ENCODE results near the gene MRPL52. TPM values are rescaled to one million over a fixed set of nuclear protein-coding genes. Genes with fewer than 3 reads are reported as not detected.
"Not testable (repeated sequence)": the region's sequence is repeated elsewhere in the genome, so short reads cannot be mapped to it uniquely, and the experiment has no call there.

MRPL52 gene
- total RNA-seq, 2 experiments from 2014 or later, result 108 to 119 TPM

DNA sequence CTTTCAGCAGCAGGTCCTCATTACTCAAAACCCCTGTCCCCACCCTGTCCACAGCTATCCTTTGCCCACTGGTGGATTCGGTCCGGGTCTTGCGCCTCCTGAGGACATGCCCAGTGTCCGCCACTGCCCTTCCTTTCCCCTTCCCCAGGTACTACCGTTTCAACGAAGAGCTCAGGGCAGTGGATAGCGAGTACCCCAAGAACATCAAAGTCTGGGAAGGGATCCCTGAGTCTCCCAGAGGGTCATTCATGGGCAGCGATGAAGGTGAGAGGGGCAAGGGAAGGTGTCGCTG, 15.4 kb downstream of the MRPL52 start:
- no peaks in the 10 kb centered on the region for H3K4me1 Mint-ChIP-seq
- POLR2A ChIA-PET, result interaction anchor here (0.5 to 1.0 kb wide), 2 partner anchors 10 to 15 kb away, joined by 3 to 6 read pairs; no protein-coding TSS in a partner anchor
- no peaks in the 10 kb centered on the region for H3K36me3 Mint-ChIP-seq (ENCODE audit: low read depth)
- CTCF ChIA-PET, result interaction anchor here (0.9 to 1.0 kb wide), 2 partner anchors 10 to 275 kb away, joined by 3 read pairs; no protein-coding TSS in a partner anchor
- H3K27me3 Mint-ChIP-seq, result peaks cover 15% of the 10 kb centered on the region
- H3K9me3 Mint-ChIP-seq, result no peaks in the 10 kb centered on the region
- DNase-seq, result no peak
- H3K4me3 Mint-ChIP-seq, result no peak overlapping the region
- no peak overlapping the region for H3K27ac Mint-ChIP-seq

DNA sequence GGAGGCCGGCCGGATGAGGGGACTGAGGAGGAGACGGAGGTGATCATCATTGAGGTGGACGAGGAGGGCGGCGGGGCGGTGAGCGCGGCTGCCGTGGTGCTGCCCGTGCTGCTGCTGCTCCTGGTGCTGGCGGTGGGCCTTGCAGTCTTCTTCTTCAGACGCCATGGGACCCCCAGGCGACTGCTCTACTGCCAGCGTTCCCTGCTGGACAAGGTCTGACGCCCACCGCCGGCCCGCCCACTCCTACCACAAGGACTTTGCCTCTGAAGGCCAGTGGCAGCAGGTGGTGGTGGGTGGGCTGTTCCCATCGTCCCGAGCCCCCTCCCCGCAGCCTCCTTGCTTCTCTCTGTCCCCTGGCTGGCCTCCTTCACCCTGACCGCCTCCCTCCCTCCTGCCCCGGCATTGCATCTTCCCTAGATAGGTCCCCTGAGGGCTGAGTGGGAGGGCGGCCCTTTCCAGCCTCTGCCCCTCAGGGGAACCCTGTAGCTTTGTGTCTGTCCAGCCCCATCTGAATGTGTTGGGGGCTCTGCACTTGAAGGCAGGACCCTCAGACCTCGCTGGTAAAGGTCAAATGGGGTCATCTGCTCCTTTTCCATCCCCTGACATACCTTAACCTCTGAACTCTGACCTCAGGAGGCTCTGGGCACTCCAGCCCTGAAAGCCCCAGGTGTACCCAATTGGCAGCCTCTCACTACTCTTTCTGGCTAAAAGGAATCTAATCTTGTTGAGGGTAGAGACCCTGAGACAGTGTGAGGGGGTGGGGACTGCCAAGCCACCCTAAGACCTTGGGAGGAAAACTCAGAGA, 16.3 kb downstream of the MRPL52 start:
- no peak overlapping the region for H3K4me3 Mint-ChIP-seq
- no peak for DNase-seq
- ChIA-PET POLR2A (interaction anchor here (1.6 kb wide), 1 partner anchor 275 kb away, joined by 3 read pairs; no protein-coding TSS in a partner anchor), CTCF (interaction anchor here (0.7 kb wide), 1 partner anchor 8 kb away, joined by 3 read pairs; no protein-coding TSS in a partner anchor)
- no peaks in the 10 kb centered on the region for H3K9me3 Mint-ChIP-seq
- H3K27me3 Mint-ChIP-seq, result peaks cover 15% of the 10 kb centered on the region
- peaks cover 5% of the 10 kb centered on the region for H3K4me1 Mint-ChIP-seq
- no peak overlapping the region for H3K27ac Mint-ChIP-seq
- H3K36me3 Mint-ChIP-seq (ENCODE audit: low read depth), result no peaks in the 10 kb centered on the region

DNA sequence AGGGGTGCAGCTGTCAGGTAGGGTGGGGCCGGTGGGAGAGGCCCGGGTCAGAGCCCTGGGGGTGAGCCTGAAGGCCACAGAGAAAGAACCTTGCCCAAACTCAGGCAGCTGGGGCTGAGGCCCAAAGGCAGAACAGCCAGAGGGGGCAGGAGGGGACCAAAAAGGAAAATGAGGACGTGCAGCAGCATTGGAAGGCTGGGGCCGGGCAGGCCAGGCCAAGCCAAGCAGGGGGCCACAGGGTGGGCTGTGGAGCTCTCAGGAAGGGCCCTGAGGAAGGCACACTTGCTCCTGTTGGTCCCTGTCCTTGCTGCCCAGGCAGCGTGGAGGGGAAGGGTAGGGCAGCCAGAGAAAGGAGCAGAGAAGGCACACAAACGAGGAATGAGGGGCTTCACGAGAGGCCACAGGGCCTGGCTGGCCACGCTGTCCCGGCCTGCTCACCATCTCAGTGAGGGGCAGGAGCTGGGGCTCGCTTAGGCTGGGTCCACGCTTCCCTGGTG, 17.2 kb downstream of the MRPL52 start:
- H3K4me1 Mint-ChIP-seq, result peaks cover 13% of the 10 kb centered on the region
- H3K36me3 Mint-ChIP-seq (ENCODE audit: low read depth), result no peaks in the 10 kb centered on the region
- no peak overlapping the region for H3K27ac Mint-ChIP-seq
- DNase-seq, result no peak
- ChIA-PET POLR2A (interaction anchor here (1.6 kb wide), 1 partner anchor 276 kb away, joined by 3 read pairs; no protein-coding TSS in a partner anchor), CTCF (interaction anchor here (1.2 to 1.7 kb wide), 2 partner anchors 24 to 83 kb away, joined by 3 to 4 read pairs; partner anchors contain the start of gene PRMT5)
- no peaks in the 10 kb centered on the region for H3K9me3 Mint-ChIP-seq
- H3K4me3 Mint-ChIP-seq, result no peak overlapping the region
- H3K27me3 Mint-ChIP-seq, result peaks cover 15% of the 10 kb centered on the region

DNA sequence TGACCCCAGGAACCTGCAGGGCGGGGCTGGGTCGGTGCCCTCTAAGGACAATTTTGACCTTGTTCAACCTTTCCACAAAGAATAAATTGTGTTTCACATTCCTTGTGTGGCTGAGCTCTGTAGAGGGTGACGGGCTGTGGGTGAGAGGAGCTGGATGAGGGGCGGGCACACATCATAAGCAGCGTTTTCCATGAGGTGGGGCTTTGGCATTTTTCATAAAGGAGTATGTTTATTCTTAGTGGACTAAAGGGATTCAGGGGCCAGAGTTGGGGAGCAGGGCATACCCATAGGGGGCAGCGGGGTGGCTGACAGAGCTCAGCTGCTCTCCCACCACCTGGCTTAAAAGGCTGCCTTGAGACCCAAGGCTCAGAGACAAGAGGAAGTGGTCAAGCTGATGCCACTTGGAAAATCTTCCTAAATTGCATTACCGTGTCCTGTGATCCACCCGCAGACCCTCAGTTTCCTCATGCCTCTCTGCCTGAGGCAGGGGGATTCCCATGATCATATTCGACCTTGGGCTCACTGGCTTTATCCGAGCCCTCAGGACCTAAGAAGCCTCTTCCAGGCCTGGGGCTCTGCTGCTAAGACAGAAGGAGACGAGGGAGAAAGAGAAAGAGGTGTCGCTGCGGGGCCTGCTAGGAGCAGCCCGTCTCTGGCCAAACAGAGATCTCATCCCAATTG, 18.1 kb downstream of the MRPL52 start:
- CTCF ChIA-PET, result interaction anchor here (1.2 to 1.7 kb wide), 2 partner anchors 25 to 82 kb away, joined by 3 to 4 read pairs; partner anchors contain the start of gene PRMT5
- no peak overlapping the region for H3K4me3 Mint-ChIP-seq
- peaks cover 17% of the 10 kb centered on the region for H3K4me1 Mint-ChIP-seq
- POLR2A ChIA-PET, result no interaction called here
- no peaks in the 10 kb centered on the region for H3K36me3 Mint-ChIP-seq (ENCODE audit: low read depth)
- no peaks in the 10 kb centered on the region for H3K9me3 Mint-ChIP-seq
- H3K27me3 Mint-ChIP-seq, result peaks cover 15% of the 10 kb centered on the region
- H3K27ac Mint-ChIP-seq, result no peak overlapping the region
- DNase-seq, result no peak

DNA sequence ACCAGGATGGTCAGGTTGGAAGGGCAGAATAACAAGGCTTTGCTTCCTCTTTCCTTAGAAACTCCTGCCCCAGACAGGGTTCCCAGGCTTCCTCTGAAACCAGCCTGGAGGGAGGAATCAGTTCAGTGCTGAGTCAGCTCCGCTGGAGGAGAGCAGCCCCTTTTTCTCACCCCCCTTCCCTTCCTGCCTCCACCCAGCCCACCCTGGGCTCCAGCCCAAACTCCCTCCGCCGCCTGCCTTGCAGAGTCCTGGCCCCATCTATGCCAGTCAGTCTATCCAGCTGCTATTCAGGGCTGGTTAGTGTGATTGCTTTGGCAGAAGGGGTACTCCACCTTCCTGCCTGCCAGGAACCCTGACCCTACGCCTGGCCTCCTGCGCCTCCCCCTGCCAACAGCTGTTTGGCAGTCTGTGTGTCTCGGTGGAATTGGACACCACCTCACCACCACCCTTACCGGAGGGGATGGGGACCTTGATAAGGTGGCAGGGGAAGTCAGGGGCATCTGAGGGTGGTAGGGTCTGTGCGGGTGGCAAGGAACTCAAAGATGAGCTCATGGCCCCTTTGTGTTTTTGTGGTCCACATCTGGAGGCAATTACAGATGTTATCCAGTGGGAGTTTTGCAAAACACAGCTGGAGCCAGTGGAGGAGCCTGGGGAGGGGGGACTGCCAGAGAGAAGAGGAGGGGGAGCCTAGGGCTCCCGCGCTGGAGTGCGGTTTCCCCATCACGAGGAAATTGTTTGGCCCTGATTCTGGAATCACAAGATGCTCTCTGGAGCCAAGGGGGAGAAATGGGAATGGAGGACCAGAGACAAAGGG, 18.9 kb downstream of the MRPL52 start:
- Mint-ChIP-seq H3K4me3 (no peak overlapping the region), H3K27ac (no peak overlapping the region)
- POLR2A ChIA-PET, result interaction anchor here (0.9 to 1.5 kb wide), 3 partner anchors 10 to 40 kb away, joined by 3 to 5 read pairs (median 4); no protein-coding TSS in a partner anchor

GRCh38 chr14:22849212-22849819, 19.6 kb downstream of the MRPL52 start:
- Mint-ChIP-seq H3K9me3 (no peaks in the 10 kb centered on the region), H3K36me3 (ENCODE audit: low read depth) (no peaks in the 10 kb centered on the region), H3K4me3 (no peak overlapping the region), H3K4me1 (peaks cover 27% of the 10 kb centered on the region), H3K27ac (no peak overlapping the region), H3K27me3 (peaks cover 13% of the 10 kb centered on the region)
- CTCF ChIA-PET, result interaction anchor here (0.7 to 7.9 kb wide), 2 partner anchors 9 to 25 kb away, joined by 3 to 195 read pairs; no protein-coding TSS in a partner anchor
- no peak for DNase-seq
- POLR2A ChIA-PET, result interaction anchor here (0.9 to 1.5 kb wide), 4 partner anchors 10 to 39 kb away, joined by 3 to 5 read pairs (median 4); no protein-coding TSS in a partner anchor

More for the DNA sequence above, 18.9 kb downstream of the MRPL52 start:
- CTCF ChIA-PET, result interaction anchor here (1.2 to 7.9 kb wide), 3 partner anchors 24 to 81 kb away, joined by 3 to 195 read pairs (median 4); partner anchors contain the start of gene PRMT5
- Mint-ChIP-seq H3K9me3 (no peaks in the 10 kb centered on the region), H3K4me1 (peaks cover 24% of the 10 kb centered on the region), H3K36me3 (ENCODE audit: low read depth) (no peaks in the 10 kb centered on the region), H3K27me3 (peaks cover 13% of the 10 kb centered on the region)
- DNase-seq, result no peak

- H3K27me3 Mint-ChIP-seq, result peaks cover 19% of the 10 kb centered on the region
- H3K27ac Mint-ChIP-seq, result peak overlapping the region; percentile 63
- peaks cover 37% of the 10 kb centered on the region for H3K4me1 Mint-ChIP-seq
- ChIA-PET CTCF (interaction anchor here (0.8 to 7.9 kb wide), 18 partner anchors 12 to 295 kb away, joined by 3 to 195 read pairs (median 10); partner anchors contain the start of genes DAD1, LRP10 and MMP14), POLR2A (interaction anchor here (0.7 to 3.2 kb wide), 9 partner anchors 12 to 291 kb away, joined by 3 to 17 read pairs (median 5); partner anchors contain the start of genes LRP10, MRPL52, OXA1L and RBM23)
- DNase-seq, result peak; percentile 76
- H3K4me3 Mint-ChIP-seq, result no peak overlapping the region
- no peaks in the 10 kb centered on the region for H3K9me3 Mint-ChIP-seq
- H3K36me3 Mint-ChIP-seq (ENCODE audit: low read depth), result peaks cover under 1% of the 10 kb centered on the region
Observed at GRCh38 chr14:22850944-22851764, 21.5 kb downstream of the MRPL52 start.

DNA sequence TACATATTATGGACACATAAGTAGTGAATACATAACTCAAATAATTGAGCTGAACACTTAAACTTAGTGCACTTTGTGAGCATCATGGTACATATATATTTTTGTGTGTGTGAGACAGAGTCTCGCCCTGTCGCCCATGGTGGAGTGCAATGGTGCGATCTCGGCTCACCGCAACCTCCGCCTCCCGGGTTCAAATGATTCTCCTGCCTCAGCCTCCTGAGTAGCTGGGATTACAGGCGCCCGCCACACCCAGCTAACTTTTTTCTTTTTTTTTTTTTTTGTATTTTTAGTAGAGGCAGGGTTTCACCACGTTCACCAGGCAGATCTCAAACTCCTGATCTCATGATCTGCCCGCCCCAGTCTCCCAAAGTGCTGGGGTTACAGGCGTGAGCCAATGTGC, 22.5 kb downstream of the MRPL52 start:
- not testable (repeated sequence) for H3K9me3 Mint-ChIP-seq; H3K4me3 Mint-ChIP-seq; H3K36me3 Mint-ChIP-seq (ENCODE audit: low read depth); DNase-seq; H3K27ac Mint-ChIP-seq
- POLR2A ChIA-PET, result interaction anchor here (1.1 to 3.2 kb wide), 4 partner anchors 19 to 294 kb away, joined by 3 to 16 read pairs (median 6); partner anchors contain the start of genes LRP10 and RBM23
- Mint-ChIP-seq H3K27me3 (peaks cover 19% of the 10 kb centered on the region), H3K4me1 (peaks cover 39% of the 10 kb centered on the region)
- CTCF ChIA-PET, result interaction anchor here (0.6 to 7.9 kb wide), 32 partner anchors 11 to 296 kb away, joined by 3 to 195 read pairs (median 6); partner anchors contain the start of genes ABHD4, DAD1, HAUS4 and LRP10

DNA sequence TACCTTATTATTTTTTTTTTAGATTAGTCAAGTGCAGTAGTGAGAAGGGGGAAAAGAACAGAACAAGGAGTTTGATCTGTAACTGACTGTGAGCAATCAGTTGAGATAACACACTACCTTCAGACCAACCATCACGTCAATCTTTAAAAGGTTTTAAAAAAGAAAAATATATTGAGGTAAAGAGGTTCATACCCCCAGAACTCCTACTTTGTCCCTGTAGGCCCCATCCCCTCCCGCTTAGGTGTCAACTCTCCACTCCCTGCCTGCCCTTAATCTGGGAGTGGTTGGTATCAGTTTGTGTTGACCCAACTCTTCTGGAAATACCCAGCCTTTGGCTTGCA, 22.9 kb downstream of the MRPL52 start:
- H3K4me3 Mint-ChIP-seq, result no peak overlapping the region
- peaks cover 3% of the 10 kb centered on the region for H3K36me3 Mint-ChIP-seq (ENCODE audit: low read depth)
- H3K9me3 Mint-ChIP-seq, result no peaks in the 10 kb centered on the region
- H3K27ac Mint-ChIP-seq, result peak overlapping the region; percentile 44
- peaks cover 23% of the 10 kb centered on the region for H3K27me3 Mint-ChIP-seq
- no peak for DNase-seq
- peaks cover 43% of the 10 kb centered on the region for H3K4me1 Mint-ChIP-seq
- CTCF ChIA-PET, result interaction anchor here (0.6 to 7.9 kb wide), 33 partner anchors 11 to 689 kb away, joined by 3 to 195 read pairs (median 6); partner anchors contain the start of genes ABHD4, DAD1, HAUS4 and LRP10
- POLR2A ChIA-PET, result interaction anchor here (1.1 to 3.2 kb wide), 4 partner anchors 18 to 294 kb away, joined by 3 to 16 read pairs (median 6); partner anchors contain the start of genes LRP10 and RBM23

- ChIA-PET POLR2A (interaction anchor here (0.6 to 3.2 kb wide), 6 partner anchors 18 to 295 kb away, joined by 3 to 16 read pairs (median 4); partner anchors contain the start of genes LRP10, MRPL52 and RBM23), CTCF (interaction anchor here (0.6 to 7.9 kb wide), 37 partner anchors 7 to 690 kb away, joined by 3 to 195 read pairs (median 6); partner anchors contain the start of genes ABHD4, DAD1, HAUS4 and LRP10)
- no peaks in the 10 kb centered on the region for H3K9me3 Mint-ChIP-seq
- H3K27me3 Mint-ChIP-seq, result peaks cover 23% of the 10 kb centered on the region
- peaks cover 3% of the 10 kb centered on the region for H3K36me3 Mint-ChIP-seq (ENCODE audit: low read depth)
- H3K4me1 Mint-ChIP-seq, result peaks cover 46% of the 10 kb centered on the region
- H3K27ac Mint-ChIP-seq, result peak overlapping the region; percentile 44
- peak; percentile 90 for DNase-seq
- peak overlapping the region; percentile 68 for H3K4me3 Mint-ChIP-seq
Observed at GRCh38 chr14:22852940-22853767, 23.5 kb downstream of the MRPL52 start.

Measured in activated CD4-positive, alpha-beta memory T cell treated with anti-CD3 and anti-CD28 coated beads, Interleukin-2, amount 10 ng/mL, durations not matched to agents 7 days and 5 days (primary cell).